Measurements from ENCODE around the gene PEPD. TPM values are rescaled to one million over a fixed set of nuclear protein-coding genes. Genes with fewer than 3 reads are reported as not detected.
"Not testable (repeated sequence)": the region's sequence is repeated elsewhere in the genome, so short reads cannot be mapped to it uniquely, and the experiment has no call there.

PEPD gene
- 17.1 and 21.1 TPM in 2 replicates for total RNA-seq

GRCh38 chr19:33521480-33522370 lies at the start of gene PEPD:
TSS of gene PEPD (minus strand) at chr19:33521791. CDS start at chr19:33521760, 31 bp downstream.
- peak within 1 kb of the TSS; percentile 93 for H3K4me3 Mint-ChIP-seq
- peak within 1 kb of the TSS; percentile 41 for H3K27ac Mint-ChIP-seq
- H3K4me1 Mint-ChIP-seq, result peaks cover 13% of the 10 kb centered on the region
- no peaks in the 10 kb centered on the region for H3K9me3 Mint-ChIP-seq
- H3K36me3 Mint-ChIP-seq (ENCODE audit: low read depth), result no peaks in the 10 kb centered on the region
- intact Hi-C loops (cut with micrococcal nuclease), result no loop called here
- peaks cover 7% of the 10 kb centered on the region for H3K27me3 Mint-ChIP-seq
- DNase-seq, result peak; percentile 93

GRCh38 chr19:33569821-33570220 lies 48.2 kb upstream of the PEPD start:
- H3K27ac Mint-ChIP-seq, result no peak overlapping the region
- peaks cover 3% of the 10 kb centered on the region for H3K9me3 Mint-ChIP-seq
- H3K4me1 Mint-ChIP-seq, result no peaks in the 10 kb centered on the region
- intact Hi-C loops (cut with micrococcal nuclease), result no loop called here
- DNase-seq, result no peak
- no peak overlapping the region for H3K4me3 Mint-ChIP-seq
- no peaks in the 10 kb centered on the region for H3K27me3 Mint-ChIP-seq
- no peaks in the 10 kb centered on the region for H3K36me3 Mint-ChIP-seq (ENCODE audit: low read depth)

DNA sequence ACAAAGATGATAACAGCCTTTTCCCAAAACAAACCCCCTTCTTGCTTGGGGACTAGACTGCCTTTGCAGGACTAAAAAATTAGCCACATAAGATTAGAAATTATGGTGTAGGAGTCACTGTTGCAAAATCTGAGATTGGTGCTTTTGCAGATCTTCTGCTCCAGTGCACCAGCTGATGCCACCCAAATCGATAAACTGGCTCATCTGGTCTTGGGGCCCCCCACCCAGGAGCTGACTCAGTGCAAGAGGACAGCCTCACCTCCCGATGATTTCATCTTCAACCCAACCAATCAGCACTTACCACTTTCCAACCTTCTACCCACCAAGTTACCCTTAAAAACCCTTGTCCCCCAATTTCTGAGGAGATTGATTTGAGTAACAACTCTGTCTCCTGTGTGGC lies 47.1 kb upstream of the PEPD start:
- Mint-ChIP-seq H3K4me3 (no peak overlapping the region), H3K9me3 (no peaks in the 10 kb centered on the region), H3K27me3 (no peaks in the 10 kb centered on the region), H3K4me1 (no peaks in the 10 kb centered on the region), H3K36me3 (ENCODE audit: low read depth) (no peaks in the 10 kb centered on the region), H3K27ac (no peak overlapping the region)
- DNase-seq, result no peak
- intact Hi-C loops (cut with micrococcal nuclease), result no loop called here

DNA sequence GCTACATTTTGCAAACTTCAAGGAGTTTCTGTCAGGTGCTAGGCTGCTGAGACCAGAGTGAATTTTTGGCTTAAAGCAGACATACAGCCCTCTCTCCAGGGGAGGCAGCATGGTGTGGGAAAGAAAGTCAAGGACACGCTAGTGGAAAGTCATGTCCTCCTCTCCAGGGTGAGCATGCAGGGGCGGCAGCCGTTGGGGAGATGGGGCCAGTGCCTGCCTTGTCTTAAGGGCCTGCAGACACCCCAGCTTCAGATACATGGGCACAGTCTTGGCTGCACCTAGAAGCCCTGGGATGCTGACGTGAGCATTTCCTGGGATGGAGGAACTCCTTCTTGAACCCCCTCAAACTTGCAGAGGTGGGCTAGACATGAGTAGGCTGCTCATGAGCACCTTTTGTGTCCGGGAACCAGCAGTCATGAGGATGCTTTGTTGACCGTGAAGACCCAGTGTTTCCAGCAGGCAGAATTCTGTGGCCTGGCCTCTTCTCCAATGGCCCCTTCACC lies 43.3 kb upstream of the PEPD start:
- H3K9me3 Mint-ChIP-seq, result no peaks in the 10 kb centered on the region
- no peak for DNase-seq
- no peak overlapping the region for H3K4me3 Mint-ChIP-seq
- H3K27me3 Mint-ChIP-seq, result no peaks in the 10 kb centered on the region
- no peaks in the 10 kb centered on the region for H3K4me1 Mint-ChIP-seq
- H3K27ac Mint-ChIP-seq, result no peak overlapping the region
- no peaks in the 10 kb centered on the region for H3K36me3 Mint-ChIP-seq (ENCODE audit: low read depth)
- intact Hi-C loops (cut with micrococcal nuclease), result no loop called here

- no peaks in the 10 kb centered on the region for H3K27me3 Mint-ChIP-seq
- no peaks in the 10 kb centered on the region for H3K36me3 Mint-ChIP-seq (ENCODE audit: low read depth)
Observed at GRCh38 chr19:33562636-33563035, 41.0 kb upstream of the PEPD start.

DNA sequence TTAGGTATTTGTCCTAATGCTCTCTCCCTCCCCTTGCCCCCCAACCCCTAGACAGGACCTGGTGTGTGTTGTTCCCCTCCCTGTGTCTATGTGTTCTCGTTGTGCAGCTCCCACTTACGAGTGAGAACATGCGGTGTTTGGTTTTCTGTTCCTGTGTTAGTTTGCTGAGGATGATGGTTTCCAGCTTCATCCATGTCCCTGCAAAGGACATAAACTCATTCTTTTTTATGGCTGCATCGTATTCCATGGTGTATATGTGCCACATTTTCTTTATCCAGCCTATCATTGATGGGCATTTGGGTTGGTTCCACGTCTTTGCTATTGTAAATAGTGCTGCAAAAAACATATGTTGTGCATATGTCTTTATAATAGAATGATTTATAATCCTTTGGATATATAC lies 40.1 kb upstream of the PEPD start:
- H3K4me3 Mint-ChIP-seq; H3K9me3 Mint-ChIP-seq; H3K27ac Mint-ChIP-seq; H3K4me1 Mint-ChIP-seq; H3K27me3 Mint-ChIP-seq; H3K36me3 Mint-ChIP-seq (ENCODE audit: low read depth); intact Hi-C loops (cut with micrococcal nuclease); DNase-seq: not testable (repeated sequence)

More at GRCh38 chr19:33562636-33563035, 41.0 kb upstream of the PEPD start:
- H3K9me3 Mint-ChIP-seq, result no peaks in the 10 kb centered on the region
- no peak overlapping the region for H3K27ac Mint-ChIP-seq
- intact Hi-C loops (cut with micrococcal nuclease), result no loop called here
- no peaks in the 10 kb centered on the region for H3K4me1 Mint-ChIP-seq
- H3K4me3 Mint-ChIP-seq, result no peak overlapping the region
- DNase-seq, result no peak

DNA sequence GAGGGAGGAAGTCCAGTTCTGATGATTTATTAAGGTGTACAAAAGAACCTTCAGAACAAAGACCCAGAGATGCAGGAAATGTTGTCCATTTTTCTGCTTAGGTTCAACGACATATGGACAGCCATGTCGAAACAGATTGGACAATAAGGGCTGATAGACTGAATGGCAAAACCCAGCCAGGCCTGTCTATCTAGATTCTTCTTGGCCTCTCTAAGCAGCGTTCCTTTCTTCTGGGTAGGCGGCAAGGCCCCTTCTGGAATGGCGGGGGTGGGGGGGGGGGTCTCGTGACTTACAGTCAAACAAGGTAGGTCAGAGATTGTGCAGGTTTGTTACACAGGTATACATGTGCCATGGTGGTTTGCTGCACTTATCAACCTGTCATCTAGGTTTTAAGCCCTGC lies 39.7 kb upstream of the PEPD start:
- intact Hi-C loops (cut with micrococcal nuclease), result no loop called here
- no peaks in the 10 kb centered on the region for H3K9me3 Mint-ChIP-seq
- H3K4me1 Mint-ChIP-seq, result no peaks in the 10 kb centered on the region
- no peaks in the 10 kb centered on the region for H3K27me3 Mint-ChIP-seq
- H3K4me3 Mint-ChIP-seq, result no peak overlapping the region
- no peak for DNase-seq
- no peaks in the 10 kb centered on the region for H3K36me3 Mint-ChIP-seq (ENCODE audit: low read depth)
- no peak overlapping the region for H3K27ac Mint-ChIP-seq

DNA sequence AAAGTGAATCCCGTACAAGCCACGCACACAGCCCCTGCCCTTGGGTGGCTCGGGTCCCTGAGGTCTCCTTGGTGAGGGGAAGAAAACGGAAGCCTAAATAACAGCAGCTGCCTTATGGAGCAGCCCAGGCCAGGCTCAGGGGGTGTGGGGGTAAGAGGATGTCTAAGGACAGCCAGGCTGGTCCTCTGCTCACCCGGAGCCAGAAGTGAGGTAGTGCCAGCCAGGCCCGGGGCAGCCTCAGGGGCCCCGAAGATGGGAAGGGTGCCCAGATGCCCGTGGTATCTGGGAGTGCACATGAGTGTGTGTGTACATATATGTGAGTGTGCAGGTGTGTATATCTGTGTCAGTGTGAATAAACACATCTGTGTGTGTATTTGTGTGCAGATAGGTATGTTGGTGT lies 38.4 kb upstream of the PEPD start:
- intact Hi-C loops (cut with micrococcal nuclease), result no loop called here
- DNase-seq, result no peak
- Mint-ChIP-seq H3K4me1 (no peaks in the 10 kb centered on the region), H3K4me3 (no peak overlapping the region), H3K9me3 (no peaks in the 10 kb centered on the region), H3K27ac (no peak overlapping the region), H3K27me3 (no peaks in the 10 kb centered on the region), H3K36me3 (ENCODE audit: low read depth) (no peaks in the 10 kb centered on the region)

GRCh38 chr19:33558856-33559255 lies 37.3 kb upstream of the PEPD start:
- H3K27ac Mint-ChIP-seq, result no peak overlapping the region
- no peak for DNase-seq
- no peaks in the 10 kb centered on the region for H3K9me3 Mint-ChIP-seq
- intact Hi-C loops (cut with micrococcal nuclease), result no loop called here
- H3K27me3 Mint-ChIP-seq, result no peaks in the 10 kb centered on the region
- H3K36me3 Mint-ChIP-seq (ENCODE audit: low read depth), result no peaks in the 10 kb centered on the region
- H3K4me1 Mint-ChIP-seq, result no peaks in the 10 kb centered on the region
- H3K4me3 Mint-ChIP-seq, result no peak overlapping the region

DNA sequence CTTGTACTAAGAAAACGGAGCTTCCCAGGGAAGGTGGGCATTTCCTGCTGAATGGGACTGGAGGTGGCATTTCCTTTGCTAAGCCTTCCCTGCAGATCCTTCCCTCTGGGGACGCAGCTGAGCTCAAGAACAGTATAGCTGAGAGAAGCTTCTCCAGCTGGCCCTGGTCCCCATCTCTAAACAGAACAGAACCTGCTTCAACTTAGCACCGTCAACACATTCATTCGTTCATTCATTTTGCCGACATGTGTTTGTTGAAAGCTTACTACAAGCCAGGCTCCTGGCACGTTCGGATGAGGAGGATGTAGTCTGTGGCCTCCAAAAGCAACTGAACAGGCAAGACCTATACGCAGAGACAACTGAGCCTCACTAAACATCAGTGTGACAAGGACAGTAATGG lies 36.6 kb upstream of the PEPD start:
- Mint-ChIP-seq H3K27ac (no peak overlapping the region), H3K4me1 (no peaks in the 10 kb centered on the region), H3K27me3 (no peaks in the 10 kb centered on the region), H3K9me3 (no peaks in the 10 kb centered on the region), H3K4me3 (no peak overlapping the region), H3K36me3 (ENCODE audit: low read depth) (no peaks in the 10 kb centered on the region)
- intact Hi-C loops (cut with micrococcal nuclease), result no loop called here
- DNase-seq, result no peak

DNA sequence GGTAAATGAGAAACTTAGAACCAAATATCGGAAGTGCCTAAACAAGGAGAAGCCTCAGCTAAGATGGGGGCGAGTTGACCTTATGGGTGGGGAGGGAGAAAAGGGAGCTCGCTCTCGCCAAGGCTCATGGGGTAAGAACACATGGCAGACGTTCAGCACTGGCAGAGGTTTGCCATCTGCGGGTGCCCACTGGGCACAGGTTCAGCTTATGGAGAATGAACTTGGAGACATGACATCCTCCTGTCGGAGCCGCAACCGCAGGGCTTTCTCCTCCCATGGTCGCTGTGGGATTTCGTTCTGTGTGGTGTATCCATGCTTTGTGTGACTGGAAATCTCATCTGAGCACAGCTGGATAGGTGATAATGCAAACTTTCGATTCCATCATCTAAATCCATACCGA lies 36.1 kb upstream of the PEPD start:
- H3K4me3 Mint-ChIP-seq, result no peak overlapping the region
- no peaks in the 10 kb centered on the region for H3K9me3 Mint-ChIP-seq
- no peak overlapping the region for H3K27ac Mint-ChIP-seq
- H3K36me3 Mint-ChIP-seq (ENCODE audit: low read depth), result no peaks in the 10 kb centered on the region
- DNase-seq, result no peak
- intact Hi-C loops (cut with micrococcal nuclease), result no loop called here
- no peaks in the 10 kb centered on the region for H3K4me1 Mint-ChIP-seq
- no peaks in the 10 kb centered on the region for H3K27me3 Mint-ChIP-seq

GRCh38 chr19:33557196-33557595 lies 35.6 kb upstream of the PEPD start:
- H3K4me1 Mint-ChIP-seq, result no peaks in the 10 kb centered on the region
- intact Hi-C loops (cut with micrococcal nuclease), result no loop called here
- no peak overlapping the region for H3K27ac Mint-ChIP-seq
- no peak overlapping the region for H3K4me3 Mint-ChIP-seq
- no peak for DNase-seq
- no peaks in the 10 kb centered on the region for H3K27me3 Mint-ChIP-seq
- H3K9me3 Mint-ChIP-seq, result no peaks in the 10 kb centered on the region
- H3K36me3 Mint-ChIP-seq (ENCODE audit: low read depth), result no peaks in the 10 kb centered on the region

GRCh38 chr19:33556261-33556660 lies 34.7 kb upstream of the PEPD start:
- Mint-ChIP-seq H3K4me1 (no peaks in the 10 kb centered on the region), H3K4me3 (no peak overlapping the region), H3K27ac (no peak overlapping the region), H3K9me3 (no peaks in the 10 kb centered on the region), H3K27me3 (no peaks in the 10 kb centered on the region), H3K36me3 (ENCODE audit: low read depth) (no peaks in the 10 kb centered on the region)
- intact Hi-C loops (cut with micrococcal nuclease), result no loop called here
- no peak for DNase-seq

- H3K27me3 Mint-ChIP-seq; H3K4me3 Mint-ChIP-seq; H3K36me3 Mint-ChIP-seq (ENCODE audit: low read depth); intact Hi-C loops (cut with micrococcal nuclease); H3K27ac Mint-ChIP-seq; H3K9me3 Mint-ChIP-seq; DNase-seq; H3K4me1 Mint-ChIP-seq: not testable (repeated sequence)
Observed at GRCh38 chr19:33555726-33556125, 34.1 kb upstream of the PEPD start.

DNA sequence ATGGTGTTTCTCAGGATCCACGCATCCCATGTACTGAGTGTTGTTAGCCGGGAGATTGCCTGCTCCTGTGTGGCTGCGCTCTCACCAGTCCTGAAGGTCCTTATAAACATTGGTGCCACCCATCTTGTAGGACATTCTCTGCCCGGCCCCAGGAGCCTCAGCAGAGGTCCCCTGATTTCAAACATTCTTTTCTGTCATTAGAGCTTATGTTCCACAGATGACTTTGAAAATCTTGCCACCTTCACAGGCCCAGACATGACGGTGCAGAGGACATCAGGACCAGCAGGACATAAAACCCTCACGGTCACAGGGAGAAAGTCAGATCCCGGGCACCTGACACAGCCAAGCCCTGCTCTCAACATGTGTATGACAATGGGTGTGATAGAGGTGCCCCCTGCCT lies 33.2 kb upstream of the PEPD start:
- Mint-ChIP-seq H3K27me3 (no peaks in the 10 kb centered on the region), H3K9me3 (no peaks in the 10 kb centered on the region), H3K4me3 (no peak overlapping the region), H3K4me1 (no peaks in the 10 kb centered on the region), H3K36me3 (ENCODE audit: low read depth) (no peaks in the 10 kb centered on the region), H3K27ac (no peak overlapping the region)
- DNase-seq, result no peak
- intact Hi-C loops (cut with micrococcal nuclease), result no loop called here

Measured in activated CD4-positive, alpha-beta T cell treated with anti-CD3 and anti-CD28 coated beads, Interleukin-2, amount 10 ng/mL, durations not matched to agents 24 days and 14 days (primary cell).